NCI-H345 (cell line): ENCODE results near the gene LTBP2.

ENCODE experiments used
- DNase-seq: peaks from one replicate; lab custom pipeline; 2025; lab: John Stamatoyannopoulos, UW

Gene LTBP2

GRCh38 chr14:74638066-74638465 lies 26.0 kb upstream of the LTBP2 start:
- DNase-seq: no peak

GRCh38 chr14:74637178-74637550 lies 25.1 kb upstream of the LTBP2 start:
- no peak for DNase-seq

GRCh38 chr14:74636424-74637177 lies 24.6 kb upstream of the LTBP2 start:
- no peak for DNase-seq

- no peak for DNase-seq
Measured at GRCh38 chr14:74635847-74636246, 23.8 kb upstream of the LTBP2 start.

- no peak for DNase-seq
Measured at GRCh38 chr14:74634964-74635363, 22.9 kb upstream of the LTBP2 start.

- DNase-seq: no peak
Measured at GRCh38 chr14:74634481-74634880, 22.4 kb upstream of the LTBP2 start.

GRCh38 chr14:74630881-74631690 lies 19.0 kb upstream of the LTBP2 start:
- DNase-seq: no peak

- DNase-seq: no peak
Measured at GRCh38 chr14:74628418-74628817, 16.4 kb upstream of the LTBP2 start.

- DNase-seq: no peak
Measured at GRCh38 chr14:74627076-74627475, 15.0 kb upstream of the LTBP2 start.

- DNase-seq: no peak
Measured at GRCh38 chr14:74622257-74622656, 10.2 kb upstream of the LTBP2 start.

GRCh38 chr14:74621556-74621955 lies 9.5 kb upstream of the LTBP2 start:
- no peak for DNase-seq

- DNase-seq: no peak
Measured at GRCh38 chr14:74620923-74621322, 8.9 kb upstream of the LTBP2 start.

- DNase-seq: no peak
Measured at GRCh38 chr14:74620497-74620921, 8.5 kb upstream of the LTBP2 start.

- DNase-seq: no peak
Measured at GRCh38 chr14:74619672-74620131, 7.7 kb upstream of the LTBP2 start.

- no peak for DNase-seq
Measured at GRCh38 chr14:74618078-74618952, 6.3 kb upstream of the LTBP2 start.

- no peak for DNase-seq
Measured at GRCh38 chr14:74616996-74617700, 5.1 kb upstream of the LTBP2 start.

GRCh38 chr14:74616507-74616906 lies 4.5 kb upstream of the LTBP2 start:
- DNase-seq: no peak

- DNase-seq: no peak
Measured at GRCh38 chr14:74615735-74616134, 3.7 kb upstream of the LTBP2 start.

- no peak for DNase-seq
Measured at GRCh38 chr14:74614508-74615495, 2.8 kb upstream of the LTBP2 start.

GRCh38 chr14:74613211-74613914 lies 1.3 kb upstream of the LTBP2 start:
- no peak for DNase-seq
